Activated T-cell treated with anti-CD3 and anti-CD28 coated beads, Interleukin-2, amount 50 U/mL, for 4 hours (primary cell): ENCODE data around the gene TMEM237. TPM values are rescaled to one million over a fixed set of nuclear protein-coding genes. Genes with fewer than 3 reads are reported as not detected.
"Not testable (repeated sequence)": the region's sequence is repeated elsewhere in the genome, so short reads cannot be mapped to it uniquely, and the experiment has no call there.

ENCODE experiments used
- ATAC-seq, 2 donors: fragments of 200-7000 bp; cut with Tn5 transposase; one replicate each; pipeline ENCODE4 v1.10.0; 2021
- DNase-seq: peaks from one replicate; pipeline ENCODE4 v3.0.0-alpha.2; 2020
- H3K27me3 Mint-ChIP-seq: one replicate; pipeline ENCODE4 v1.8.0; 2021; ENCODE audit warnings: low read depth, mixed read lengths
- H3K36me3 Mint-ChIP-seq: one replicate; pipeline ENCODE4 v1.8.0; 2022; ENCODE audit warnings: mixed read lengths; ENCODE audit not compliant: insufficient read depth
- H3K4me1 Mint-ChIP-seq: one replicate; pipeline ENCODE4 v1.8.0; 2021; ENCODE audit warnings: low read depth, mixed read lengths
- H3K4me3 Mint-ChIP-seq: one replicate; pipeline ENCODE4 v1.8.0; 2021; ENCODE audit warnings: mild to moderate bottlenecking, moderate library complexity, mixed read lengths
- H3K9me3 Mint-ChIP-seq: one replicate; pipeline ENCODE4 v1.8.0; 2021; ENCODE audit warnings: mixed read lengths
- total RNA-seq, 3 donors: library from RNA; stranded (reverse); gene quantifications; one replicate each; pipeline ENCODE4 v1.2.1, GENCODE V29; 2021

The TMEM237 gene
- total RNA-seq = 10 to 100 TPM in 2 of 3 donors, 1 to 10 TPM in 1; 6.8 to 10.9 (median 10.5) TPM

- Mint-ChIP-seq H3K4me1 (peaks cover 6% of the 10 kb centered on the region), H3K9me3 (no peaks in the 10 kb centered on the region), H3K36me3 (no peaks in the 10 kb centered on the region), H3K4me3 (peak within 1 kb of the TSS; percentile 94), H3K27me3 (peaks cover 2% of the 10 kb centered on the region)
- ATAC-seq (peak; percentile 59 to 70), DNase-seq (peak; percentile 53)
These were observed at the start of gene TMEM237 for GRCh38 chr2:201643216-201643890. TMEM237 (minus strand) TSS chr2:201643503; CDS start chr2:201643400, 103 bp downstream.

DNA sequence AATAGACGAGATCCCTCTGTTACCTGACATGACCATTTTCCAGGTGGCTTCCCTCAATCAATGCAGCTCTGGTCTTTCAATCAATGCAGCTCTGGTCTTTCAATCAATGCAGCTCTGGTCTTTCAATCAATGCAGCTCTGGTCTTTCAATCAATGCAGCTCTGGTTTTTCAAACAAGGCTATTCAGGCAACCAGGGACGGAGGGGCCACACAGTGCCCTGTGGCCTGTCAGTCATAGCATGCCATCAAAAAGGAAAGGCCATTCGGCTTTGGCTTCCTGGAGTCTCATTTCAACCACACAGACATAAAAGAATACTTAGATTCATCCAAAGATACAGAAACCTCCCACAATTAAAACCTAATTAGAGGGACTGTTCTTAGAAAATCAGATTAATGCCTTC, 41.9 kb upstream of the TMEM237 start:
- peaks cover 16% of the 10 kb centered on the region for H3K27me3 Mint-ChIP-seq
- ATAC-seq (no peak), DNase-seq (no peak)
- H3K4me1 Mint-ChIP-seq = no peaks in the 10 kb centered on the region
- no peaks in the 10 kb centered on the region for H3K9me3 Mint-ChIP-seq
- no peak overlapping the region for H3K4me3 Mint-ChIP-seq
- H3K36me3 Mint-ChIP-seq = no peaks in the 10 kb centered on the region

DNA sequence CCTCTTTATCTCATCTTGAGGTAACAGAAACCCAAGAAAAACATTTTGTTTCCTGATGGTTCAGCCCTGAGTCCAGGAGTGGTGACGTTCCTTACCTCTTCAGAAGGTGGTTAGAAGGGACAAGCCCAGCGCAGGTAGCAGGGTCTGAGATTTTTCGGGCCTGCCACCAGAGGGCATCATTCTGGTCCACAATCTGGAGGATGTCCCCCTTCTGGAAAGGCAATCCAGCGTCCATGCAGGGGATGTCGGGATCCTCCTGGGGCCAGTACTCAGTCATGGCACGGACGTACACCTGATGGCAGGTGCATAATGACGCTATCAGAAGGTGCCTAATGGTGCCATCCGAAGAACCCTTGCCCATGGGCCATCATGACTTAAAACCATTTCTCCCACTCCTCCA, 37.4 kb upstream of the TMEM237 start:
- ATAC-seq = no peak
- no peaks in the 10 kb centered on the region for H3K4me1 Mint-ChIP-seq

GRCh38 chr2:201678401-201678800, 35.1 kb upstream of the TMEM237 start:
- no peaks in the 10 kb centered on the region for H3K36me3 Mint-ChIP-seq
- no peaks in the 10 kb centered on the region for H3K9me3 Mint-ChIP-seq
- H3K4me3 Mint-ChIP-seq = no peak overlapping the region
- no peaks in the 10 kb centered on the region for H3K4me1 Mint-ChIP-seq
- DNase-seq (no peak), ATAC-seq (no peak)
- peaks cover 12% of the 10 kb centered on the region for H3K27me3 Mint-ChIP-seq

More for the DNA sequence above, 37.4 kb upstream of the TMEM237 start:
- Mint-ChIP-seq H3K27me3 (peaks cover 12% of the 10 kb centered on the region), H3K36me3 (no peaks in the 10 kb centered on the region), H3K4me3 (no peak overlapping the region), H3K9me3 (no peaks in the 10 kb centered on the region)
- DNase-seq = no peak

DNA sequence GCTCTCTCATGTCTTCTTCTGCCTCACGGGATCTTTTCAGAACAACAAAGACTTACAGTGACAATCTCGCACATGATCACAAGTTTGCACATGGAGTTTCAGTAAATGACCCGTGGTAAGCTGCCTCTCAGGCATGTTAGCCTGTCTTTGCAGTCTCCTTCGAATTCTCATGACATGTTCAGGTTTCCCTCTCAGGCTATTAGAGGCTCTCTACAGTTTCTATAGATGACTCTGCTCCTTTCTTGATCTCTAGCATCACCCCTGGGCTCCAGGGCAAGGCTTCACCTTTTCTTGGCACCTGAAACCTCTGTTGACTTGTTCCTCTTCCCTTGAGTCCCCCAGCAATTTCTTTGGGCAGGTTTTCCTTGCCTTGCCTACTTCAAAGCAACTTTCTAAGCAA, 32.2 kb upstream of the TMEM237 start:
- no peak for ATAC-seq
- no peaks in the 10 kb centered on the region for H3K27me3 Mint-ChIP-seq
- no peaks in the 10 kb centered on the region for H3K36me3 Mint-ChIP-seq
- no peak for DNase-seq
- H3K4me1 Mint-ChIP-seq = no peaks in the 10 kb centered on the region
- H3K4me3 Mint-ChIP-seq = no peak overlapping the region
- no peaks in the 10 kb centered on the region for H3K9me3 Mint-ChIP-seq

DNA sequence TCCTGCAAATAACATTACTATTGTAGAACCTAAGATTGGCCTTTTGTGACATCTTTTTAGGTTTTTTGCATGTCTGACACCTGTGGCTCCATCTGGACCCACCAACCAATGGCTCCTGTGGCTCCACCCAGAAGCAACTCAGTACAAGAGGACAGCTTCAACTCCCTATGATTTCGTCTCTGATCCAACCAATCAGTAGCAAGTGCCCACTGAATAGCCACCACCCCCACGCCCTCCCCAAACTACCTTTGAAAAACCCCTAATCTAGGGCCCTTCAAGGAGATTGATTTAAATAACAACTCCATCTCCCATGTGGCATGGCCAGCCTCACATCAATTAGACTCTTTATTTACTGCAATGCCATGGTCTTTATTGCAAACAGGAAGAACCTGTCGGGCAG, 31.5 kb upstream of the TMEM237 start:
- Mint-ChIP-seq H3K9me3 (no peaks in the 10 kb centered on the region), H3K4me3 (no peak overlapping the region), H3K4me1 (no peaks in the 10 kb centered on the region), H3K36me3 (no peaks in the 10 kb centered on the region), H3K27me3 (no peaks in the 10 kb centered on the region)
- ATAC-seq (no peak), DNase-seq (no peak)

DNA sequence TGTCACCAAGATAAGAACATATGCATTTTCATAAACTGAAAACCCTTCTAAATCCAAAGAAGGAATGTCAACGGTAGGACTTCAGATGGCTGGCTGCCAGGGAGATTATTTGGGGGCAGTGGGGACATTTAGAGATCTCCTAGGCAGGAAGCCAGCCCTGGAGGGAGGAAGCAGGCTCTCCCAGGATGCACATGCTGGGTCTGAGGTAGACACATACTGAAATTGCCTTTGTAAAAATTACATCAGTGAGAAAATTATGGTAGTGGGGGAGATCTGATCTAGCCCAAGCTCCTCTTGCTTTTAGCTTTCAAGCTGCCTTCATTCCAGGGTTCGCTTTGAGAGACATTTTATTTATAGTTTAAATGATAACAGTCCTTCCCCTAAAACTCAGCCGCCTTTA, 31.0 kb upstream of the TMEM237 start:
- Mint-ChIP-seq H3K27me3 (no peaks in the 10 kb centered on the region), H3K36me3 (no peaks in the 10 kb centered on the region), H3K4me1 (no peaks in the 10 kb centered on the region), H3K9me3 (no peaks in the 10 kb centered on the region), H3K4me3 (no peak overlapping the region)
- ATAC-seq = no peak
- DNase-seq = no peak

DNA sequence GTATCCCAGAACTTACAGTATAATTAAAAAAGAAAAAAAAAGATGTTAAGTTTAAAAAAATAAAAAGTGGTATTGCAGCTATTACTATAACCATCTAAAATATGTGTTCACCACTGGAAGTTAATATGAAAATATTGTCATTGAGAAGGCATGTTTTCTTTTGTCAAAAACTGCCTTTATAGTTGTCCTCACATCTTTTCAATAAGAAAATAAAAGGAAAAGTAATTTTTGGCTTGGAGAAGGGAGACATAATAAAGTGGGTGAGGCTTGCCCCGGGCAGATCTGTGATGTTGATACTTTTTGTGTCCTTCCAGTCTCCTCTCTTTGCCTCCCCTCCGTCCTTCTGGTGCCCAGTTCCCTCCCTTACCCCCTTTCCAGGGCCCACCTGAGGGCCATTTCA, 30.2 kb upstream of the TMEM237 start:
- DNase-seq (no peak), ATAC-seq (no peak)
- Mint-ChIP-seq H3K4me3 (no peak overlapping the region), H3K9me3 (no peaks in the 10 kb centered on the region), H3K36me3 (no peaks in the 10 kb centered on the region), H3K27me3 (no peaks in the 10 kb centered on the region), H3K4me1 (no peaks in the 10 kb centered on the region)

- H3K36me3 Mint-ChIP-seq, ATAC-seq, H3K9me3 Mint-ChIP-seq, H3K4me1 Mint-ChIP-seq, H3K27me3 Mint-ChIP-seq, H3K4me3 Mint-ChIP-seq, DNase-seq: not testable (repeated sequence)
These were observed 27.9 kb upstream of the TMEM237 start for GRCh38 chr2:201671205-201671604.

DNA sequence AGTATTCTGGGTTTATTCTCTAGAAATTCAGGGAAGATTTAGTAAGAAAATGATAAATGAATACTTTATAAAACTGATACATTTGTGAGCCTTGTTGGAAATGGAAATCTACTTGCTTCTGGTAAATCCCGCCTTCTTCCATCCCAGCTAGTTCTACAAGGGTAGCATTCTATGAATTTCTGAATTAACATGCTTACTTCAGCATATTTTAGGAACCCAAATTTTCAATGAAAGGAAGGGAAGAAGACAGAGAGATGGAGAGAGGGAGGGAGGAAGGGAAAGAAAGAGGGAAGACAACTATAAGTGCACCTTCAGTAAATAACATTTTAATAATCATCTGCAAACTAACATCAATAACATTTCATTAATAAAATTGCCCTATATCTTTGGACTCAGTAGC, 26.6 kb upstream of the TMEM237 start:
- Mint-ChIP-seq H3K9me3 (no peaks in the 10 kb centered on the region), H3K4me1 (no peaks in the 10 kb centered on the region), H3K4me3 (no peak overlapping the region), H3K36me3 (no peaks in the 10 kb centered on the region), H3K27me3 (no peaks in the 10 kb centered on the region)
- no peak for DNase-seq
- ATAC-seq = no peak

DNA sequence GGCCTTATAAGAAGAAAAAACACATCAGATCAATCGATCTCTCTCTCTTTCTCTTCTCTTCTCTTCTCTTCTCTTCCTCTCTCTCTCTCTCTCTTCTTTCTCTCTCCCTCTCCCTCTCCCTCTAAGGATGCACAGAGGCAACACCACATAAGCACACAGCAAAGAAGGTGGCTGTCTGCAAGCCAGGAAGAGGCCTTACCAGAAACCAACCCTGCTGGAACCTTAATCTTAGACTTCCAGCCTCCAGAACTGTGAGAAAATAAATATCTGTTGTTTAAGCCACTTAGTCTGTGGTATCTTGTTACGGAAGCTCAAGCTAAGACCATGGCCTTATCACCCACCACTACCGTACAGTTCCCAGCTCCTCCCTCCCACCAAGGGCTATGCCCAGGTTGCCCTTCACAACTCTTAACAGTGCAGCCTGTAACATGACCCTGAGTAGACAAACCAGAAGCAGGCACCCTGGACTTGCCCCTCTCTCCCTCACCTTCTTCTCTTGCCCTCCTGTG, 25.2 kb upstream of the TMEM237 start:
- ATAC-seq = no peak
- Mint-ChIP-seq H3K27me3 (no peaks in the 10 kb centered on the region), H3K4me3 (no peak overlapping the region), H3K9me3 (no peaks in the 10 kb centered on the region), H3K4me1 (no peaks in the 10 kb centered on the region), H3K36me3 (no peaks in the 10 kb centered on the region)
- no peak for DNase-seq

- no peak overlapping the region for H3K4me3 Mint-ChIP-seq
- DNase-seq = no peak
- no peaks in the 10 kb centered on the region for H3K9me3 Mint-ChIP-seq
- H3K36me3 Mint-ChIP-seq = no peaks in the 10 kb centered on the region
- no peak for ATAC-seq
- no peaks in the 10 kb centered on the region for H3K4me1 Mint-ChIP-seq
- H3K27me3 Mint-ChIP-seq = no peaks in the 10 kb centered on the region
These were observed 21.0 kb upstream of the TMEM237 start for GRCh38 chr2:201664334-201664733.

DNA sequence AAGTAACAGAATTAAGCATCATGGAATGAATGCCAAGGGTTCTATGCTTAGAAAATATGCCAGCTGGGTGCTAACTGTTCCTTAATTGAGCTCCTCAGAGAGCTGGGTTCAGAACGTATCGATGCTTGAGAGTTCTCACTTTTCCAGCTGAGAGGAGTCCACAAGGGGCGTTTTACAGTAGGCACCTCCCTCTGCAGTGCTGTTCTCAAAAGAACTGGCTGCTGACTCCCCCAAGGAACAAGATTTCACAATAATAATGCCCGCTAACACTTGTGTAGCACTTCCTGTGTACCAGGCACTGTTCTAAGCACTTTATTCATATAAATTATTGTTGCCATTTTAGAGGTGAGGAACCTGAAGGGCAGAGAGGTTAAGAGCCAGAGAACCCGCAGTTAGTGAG, 18.1 kb upstream of the TMEM237 start:
- DNase-seq (no peak), ATAC-seq (no peak)
- Mint-ChIP-seq H3K9me3 (no peaks in the 10 kb centered on the region), H3K4me3 (no peak overlapping the region), H3K36me3 (no peaks in the 10 kb centered on the region), H3K27me3 (no peaks in the 10 kb centered on the region), H3K4me1 (no peaks in the 10 kb centered on the region)

GRCh38 chr2:201660293-201660895, 17.1 kb upstream of the TMEM237 start:
- Mint-ChIP-seq H3K36me3 (no peaks in the 10 kb centered on the region), H3K4me1 (no peaks in the 10 kb centered on the region), H3K4me3 (no peak overlapping the region), H3K9me3 (no peaks in the 10 kb centered on the region), H3K27me3 (no peaks in the 10 kb centered on the region)
- DNase-seq (no peak), ATAC-seq (no peak)

- H3K4me3 Mint-ChIP-seq = no peak overlapping the region
- ATAC-seq (no peak), DNase-seq (no peak)
- H3K36me3 Mint-ChIP-seq = no peaks in the 10 kb centered on the region
- H3K27me3 Mint-ChIP-seq = peaks cover 8% of the 10 kb centered on the region
- no peaks in the 10 kb centered on the region for H3K9me3 Mint-ChIP-seq
- H3K4me1 Mint-ChIP-seq = peaks cover 2% of the 10 kb centered on the region
These were observed 13.4 kb upstream of the TMEM237 start for GRCh38 chr2:201656740-201657139.
